Testis (tissue), 3 donors: ENCODE results near the gene IWS1. TPM values are rescaled to one million over a fixed set of nuclear protein-coding genes. Genes with fewer than 3 reads are reported as not detected.

Experiments used
- DNase-seq: peaks from one replicate; pipeline ENCODE4 v3.0.0-alpha.2; 2019
- H3K27ac ChIP-seq, 2 donors: fragments of 200-600 bp; sonication (generic); one replicate each; pipeline ENCODE4 v1.5.1; 2019
- H3K27me3 ChIP-seq: fragments of 200-600 bp; sonication (generic); one replicate; pipeline ENCODE4 v1.5.1; 2019
- H3K36me3 ChIP-seq: fragments of 200-600 bp; sonication (generic); one replicate; pipeline ENCODE4 v1.5.1; 2017; ENCODE audit warnings: low read depth; ENCODE audit errors: missing control alignments
- H3K4me1 ChIP-seq: fragments of 200-600 bp; sonication (generic); one replicate; pipeline ENCODE4 v1.5.1; 2019
- H3K4me3 ChIP-seq, 2 donors: fragments of 200-600 bp; sonication (generic); one replicate each; pipeline ENCODE4 v1.5.1; 2017 to 2019
- H3K9me3 ChIP-seq: fragments of 200-600 bp; sonication (generic); one replicate; pipeline ENCODE4 v1.5.1; 2017
- CTCF ChIP-seq, 3 experiments: fragments of 450-650 bp in 2 of 3; fragments of 200-600 bp in 1 of 3; sonication (generic) in 1 of 3; IDR thresholded peaks; one replicate each; pipeline ENCODE4 v1.5.1; 2016 to 2019; ENCODE audit warnings: antibody characterized with exemption in 3 of 3, mild to moderate bottlenecking in 2 of 3, moderate library complexity in 1 of 3
- POLR2A ChIP-seq: fragments of 450-650 bp; IDR thresholded peaks from one replicate; pipeline ENCODE4 v1.6.1; 2017; ENCODE audit warnings: antibody characterized with exemption, mild to moderate bottlenecking, moderate library complexity
- WGBS, 2 donors: methylation state at CpG; one replicate each; pipeline ENCODE4 v1.1.5; 2018; 5-methylcytosine and 5-hydroxymethylcytosine counted together
- intact Hi-C: fragments of 100-400 bp; cut with DNase I; formaldehyde crosslinking; loops from one replicate; pipeline ENCODE4 v1.15.1; 2023; ENCODE audit warnings: low total_unique reads
- polyA plus RNA-seq: library from polyadenylated mRNA; stranded (reverse); fragments of 350-450 nt; fragmentation: Illumina TruSeq; extraction: RNeasy Lipid Tissue Mini Kit (QIAGEN cat#74804); gene quantifications from one replicate; pipeline ENCODE4 v1.2.3, GENCODE V29; 2014; ENCODE audit warnings: low read depth, low replicate concordance; ENCODE audit not compliant: insufficient read depth
- total RNA-seq, 2 donors: library from RNA; depleted of rRNA; stranded (reverse); fragments of >200 nt; gene quantifications; one replicate each; pipeline ENCODE4 v1.2.3, GENCODE V29; 2016

IWS1 gene
- total and polyA plus RNA-seq, 3 donors from 2014 or later = 33.7 to 52.7 (median 39.6) TPM

- WGBS, 2 donors = 86 to 94% methylated on average over 2 of the region's 2 CpGs
- Histone ChIP-seq H3K27me3 (no peaks in the 10 kb centered on the region), H3K4me1 (no peaks in the 10 kb centered on the region), H3K4me3 (no peak overlapping the region), H3K27ac (no peak overlapping the region), H3K36me3 (no peaks in the 10 kb centered on the region), H3K9me3 (no peaks in the 10 kb centered on the region)
- no peak for TF ChIP-seq CTCF (IDR thresholded peaks at IDR 0.05)
- no peak for TF ChIP-seq POLR2A
- intact Hi-C loops = no loop called here
- no peak for DNase-seq
Observed at GRCh38 chr2:127552846-127553245, 26.6 kb upstream of the IWS1 start.

GRCh38 chr2:127552336-127552735 is 26.0 kb upstream of the IWS1 start:
- no peak for DNase-seq
- H3K4me3 ChIP-seq = no peak overlapping the region
- 69 to 87% methylated on average over 6 of the region's 6 CpGs for WGBS, 2 donors
- TF ChIP-seq POLR2A (no peak), CTCF (IDR thresholded peaks at IDR 0.05) (no peak)
- no peaks in the 10 kb centered on the region for H3K9me3 ChIP-seq
- intact Hi-C loops = no loop called here
- H3K27me3 ChIP-seq = no peaks in the 10 kb centered on the region
- no peaks in the 10 kb centered on the region for H3K4me1 ChIP-seq
- no peaks in the 10 kb centered on the region for H3K36me3 ChIP-seq
- no peak overlapping the region for H3K27ac ChIP-seq

- intact Hi-C loops = no loop called here
- no peak for TF ChIP-seq CTCF (IDR thresholded peaks at IDR 0.05)
- no peak for TF ChIP-seq POLR2A
- no peak for DNase-seq
- 66 to 80% methylated on average over 7 of the region's 7 CpGs for WGBS, 2 donors
- H3K36me3 ChIP-seq = no peaks in the 10 kb centered on the region
- no peak overlapping the region for H3K27ac ChIP-seq
- no peaks in the 10 kb centered on the region for H3K27me3 ChIP-seq
- H3K4me1 ChIP-seq = no peaks in the 10 kb centered on the region
- H3K4me3 ChIP-seq = no peak overlapping the region
- no peaks in the 10 kb centered on the region for H3K9me3 ChIP-seq
Observed at GRCh38 chr2:127551221-127551930, 25.1 kb upstream of the IWS1 start.

GRCh38 chr2:127546797-127547196 is 20.5 kb upstream of the IWS1 start:
- DNase-seq = no peak
- Histone ChIP-seq H3K4me1 (no peaks in the 10 kb centered on the region), H3K27me3 (no peaks in the 10 kb centered on the region), H3K36me3 (no peaks in the 10 kb centered on the region), H3K27ac (no peak overlapping the region), H3K4me3 (no peak overlapping the region), H3K9me3 (no peaks in the 10 kb centered on the region)
- intact Hi-C loops = no loop called here
- WGBS, 2 donors = 88 to 91% methylated on average over 3 of the region's 3 CpGs
- TF ChIP-seq CTCF (IDR thresholded peaks at IDR 0.05) = no peak
- no peak for TF ChIP-seq POLR2A

- intact Hi-C loops = no loop called here
- no peak for TF ChIP-seq POLR2A
- no peak for TF ChIP-seq CTCF (IDR thresholded peaks at IDR 0.05)
- Histone ChIP-seq H3K9me3 (no peaks in the 10 kb centered on the region), H3K4me1 (no peaks in the 10 kb centered on the region), H3K27me3 (no peaks in the 10 kb centered on the region), H3K4me3 (no peak overlapping the region), H3K27ac (no peak overlapping the region), H3K36me3 (no peaks in the 10 kb centered on the region)
- WGBS, 2 donors = 92% methylated on average over 1 of the region's 1 CpG; no CpG with 5 or more reads in 1 of the 2 donors
- no peak for DNase-seq
Observed at GRCh38 chr2:127545796-127546195, 19.5 kb upstream of the IWS1 start.
